ENCODE results near the gene IGF2R.

IGF2R gene

DNA sequence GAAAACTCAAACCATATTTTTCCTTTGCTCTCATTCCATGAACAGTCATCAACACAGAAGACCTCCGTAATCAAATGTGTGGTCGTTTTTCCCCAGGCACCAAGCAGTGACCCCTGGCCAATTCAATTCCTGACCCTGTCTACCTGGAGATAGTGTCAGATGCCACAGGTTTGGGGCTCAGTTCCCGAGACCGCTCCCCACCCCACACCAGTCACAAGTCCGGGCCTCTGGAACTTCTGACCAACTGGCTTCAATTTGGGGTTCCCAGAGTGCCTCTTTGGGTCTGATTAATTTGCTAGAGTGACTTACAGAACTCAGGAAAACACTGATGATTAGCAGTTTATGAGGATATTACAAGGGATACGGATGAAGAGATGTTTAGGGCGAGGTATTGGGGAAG lies 6.0 kb downstream of the IGF2R start:
- no peak overlapping the region for H3K4me3 Mint-ChIP-seq
- no peaks in the 10 kb centered on the region for H3K27me3 Mint-ChIP-seq (ENCODE audit: low read depth)

DNA sequence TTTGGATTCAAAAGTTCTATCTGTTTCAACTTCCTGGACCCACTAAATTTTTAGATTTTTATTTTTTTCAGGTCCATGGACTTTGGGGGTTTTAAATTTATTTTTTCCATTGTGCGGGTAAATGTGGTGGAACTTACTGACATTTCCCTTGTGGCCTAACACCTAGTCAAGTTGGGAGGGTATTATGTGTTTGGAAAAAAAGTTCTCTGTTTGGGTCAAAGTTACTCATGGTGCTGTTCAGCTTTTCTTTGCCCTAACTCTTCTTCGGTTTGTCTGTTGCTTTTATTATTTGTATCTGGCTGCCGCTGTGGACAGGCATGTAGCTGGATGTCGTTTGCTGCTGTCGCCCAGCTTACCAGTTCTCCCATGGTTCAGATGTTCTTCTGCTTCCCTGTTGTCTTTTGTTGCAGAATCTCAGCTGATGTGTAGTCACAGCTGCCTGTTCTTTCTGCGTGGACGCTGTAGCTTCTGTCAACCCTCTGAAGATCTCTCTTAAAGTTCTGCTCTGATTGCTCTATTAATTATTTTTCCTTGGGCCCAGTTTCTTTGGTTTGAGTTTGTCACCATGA lies 7.9 kb downstream of the IGF2R start:
- Mint-ChIP-seq H3K4me1 (ENCODE audit: low read depth) (peaks cover 87% of the 10 kb centered on the region), H3K9me3 (no peaks in the 10 kb centered on the region), H3K27ac (peak overlapping the region; percentile 58), H3K4me3 (peak overlapping the region; percentile 33), H3K36me3 (ENCODE audit: low read depth) (peaks cover 6% of the 10 kb centered on the region), H3K27me3 (ENCODE audit: low read depth) (no peaks in the 10 kb centered on the region)
- DNase-seq (ENCODE audit: low spot score), result no peak

More for the DNA sequence above, 6.0 kb downstream of the IGF2R start:
- H3K27ac Mint-ChIP-seq, result no peak overlapping the region
- peaks cover 83% of the 10 kb centered on the region for H3K4me1 Mint-ChIP-seq (ENCODE audit: low read depth)
- no peaks in the 10 kb centered on the region for H3K9me3 Mint-ChIP-seq
- peaks cover 13% of the 10 kb centered on the region for H3K36me3 Mint-ChIP-seq (ENCODE audit: low read depth)
- DNase-seq (ENCODE audit: low spot score), result no peak

DNA sequence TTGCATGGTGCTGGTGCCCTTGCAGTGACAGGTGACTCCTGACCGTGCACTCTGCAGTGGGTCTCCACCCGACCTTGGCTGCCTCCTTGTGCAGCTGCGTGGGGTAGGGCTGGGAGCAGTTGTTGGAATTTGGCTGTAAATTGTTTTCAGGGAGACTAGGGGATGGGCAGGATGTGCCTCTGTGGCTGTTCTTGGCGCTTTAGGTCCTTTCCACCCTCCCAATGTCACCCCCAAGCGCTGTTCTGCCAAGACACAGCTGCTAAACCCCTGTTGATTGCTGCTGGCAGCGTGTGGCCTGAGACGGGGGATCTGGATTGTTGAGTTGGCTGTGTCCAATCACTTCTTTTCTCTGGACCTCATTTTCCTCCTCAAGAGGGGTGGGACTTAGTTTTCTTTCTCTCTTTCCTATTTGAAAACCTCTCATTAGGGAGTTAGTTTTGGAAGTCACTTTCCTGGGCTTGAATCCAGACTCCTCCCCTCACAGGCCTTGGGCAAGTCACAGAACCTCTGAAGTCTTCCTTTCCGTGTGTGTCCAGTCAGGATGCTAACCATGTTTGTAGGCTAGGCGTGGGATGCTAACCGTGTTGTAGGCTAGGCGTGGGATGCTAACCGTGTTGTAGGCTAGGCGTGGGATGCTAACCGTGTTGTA lies 8.5 kb downstream of the IGF2R start:
- Mint-ChIP-seq H3K4me1 (ENCODE audit: low read depth) (peaks cover 88% of the 10 kb centered on the region), H3K27me3 (ENCODE audit: low read depth) (no peaks in the 10 kb centered on the region), H3K9me3 (no peaks in the 10 kb centered on the region), H3K4me3 (peak overlapping the region; percentile 33), H3K36me3 (ENCODE audit: low read depth) (peaks cover 6% of the 10 kb centered on the region), H3K27ac (peak overlapping the region; percentile 58)
- DNase-seq (ENCODE audit: low spot score), result no peak

DNA sequence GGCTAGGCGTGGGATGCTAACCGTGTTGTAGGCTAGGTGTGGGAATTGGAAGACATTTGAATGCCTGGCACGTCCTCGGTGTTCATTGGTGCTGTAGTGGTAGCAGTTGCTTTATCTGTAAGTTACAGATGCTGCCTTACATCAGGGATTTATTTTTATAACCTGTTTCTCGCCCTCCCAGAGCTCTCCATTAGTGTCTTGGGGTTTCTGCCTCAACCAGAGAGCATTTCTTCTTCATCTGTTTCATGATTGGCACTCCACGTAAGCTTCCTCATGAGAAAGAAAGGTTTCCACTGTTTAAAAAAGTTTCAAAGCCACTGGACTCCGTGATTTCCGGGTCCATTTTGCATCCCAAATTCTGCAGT lies 9.0 kb downstream of the IGF2R start:
- H3K4me1 Mint-ChIP-seq (ENCODE audit: low read depth), result peaks cover 89% of the 10 kb centered on the region
- H3K4me3 Mint-ChIP-seq, result peak overlapping the region; percentile 81
- H3K9me3 Mint-ChIP-seq, result no peaks in the 10 kb centered on the region
- no peak for DNase-seq (ENCODE audit: low spot score)
- peaks cover 5% of the 10 kb centered on the region for H3K36me3 Mint-ChIP-seq (ENCODE audit: low read depth)
- peak overlapping the region; percentile 89 for H3K27ac Mint-ChIP-seq
- H3K27me3 Mint-ChIP-seq (ENCODE audit: low read depth), result no peaks in the 10 kb centered on the region

DNA sequence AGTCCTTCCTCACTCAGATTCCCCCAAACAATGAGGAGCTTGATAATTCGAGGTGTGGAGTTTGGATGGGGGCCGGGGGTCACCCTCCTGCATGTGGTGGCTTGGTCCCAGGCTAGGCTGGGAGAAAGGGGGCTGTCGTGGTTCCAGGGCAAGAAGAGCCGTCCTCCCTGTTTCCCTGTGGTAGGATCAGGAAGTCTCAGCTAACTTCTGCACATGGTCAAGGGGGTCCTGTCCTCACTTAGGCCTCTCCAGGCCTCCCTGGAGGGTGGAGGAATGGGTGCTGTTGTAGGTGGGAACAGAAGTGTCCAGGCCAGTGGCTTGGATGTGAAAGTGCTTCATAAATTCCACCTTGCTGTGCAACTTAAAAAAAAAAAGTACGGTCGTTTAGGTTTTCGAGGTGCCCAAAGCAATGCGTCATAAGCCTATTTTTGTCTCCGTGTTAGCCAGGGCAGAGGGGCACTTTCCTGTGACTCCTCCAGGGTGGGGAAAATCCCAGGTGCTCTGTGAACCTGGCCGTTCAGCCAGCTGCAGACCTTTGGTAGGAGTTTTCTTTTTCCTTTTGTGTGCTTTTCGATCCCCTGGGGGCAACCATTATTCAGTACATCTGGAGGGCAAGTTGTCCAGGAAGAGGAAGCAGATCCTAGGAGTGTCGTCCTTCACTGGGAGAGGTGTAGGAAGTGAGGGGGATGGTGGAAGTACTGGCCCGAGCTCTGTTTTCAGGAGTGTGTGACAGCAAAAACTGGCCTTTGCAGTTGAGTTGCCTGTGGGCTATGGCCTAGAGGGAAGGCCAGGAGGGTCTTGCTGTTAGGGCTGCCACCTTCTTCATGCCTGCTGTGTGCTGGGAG lies 9.6 kb downstream of the IGF2R start:
- no peaks in the 10 kb centered on the region for H3K27me3 Mint-ChIP-seq (ENCODE audit: low read depth)
- H3K4me3 Mint-ChIP-seq, result peak overlapping the region; percentile 81
- H3K36me3 Mint-ChIP-seq (ENCODE audit: low read depth), result peaks cover 3% of the 10 kb centered on the region
- no peaks in the 10 kb centered on the region for H3K9me3 Mint-ChIP-seq
- H3K27ac Mint-ChIP-seq, result peak overlapping the region; percentile 89
- peaks cover 90% of the 10 kb centered on the region for H3K4me1 Mint-ChIP-seq (ENCODE audit: low read depth)
- DNase-seq (ENCODE audit: low spot score), result peak; percentile 58

DNA sequence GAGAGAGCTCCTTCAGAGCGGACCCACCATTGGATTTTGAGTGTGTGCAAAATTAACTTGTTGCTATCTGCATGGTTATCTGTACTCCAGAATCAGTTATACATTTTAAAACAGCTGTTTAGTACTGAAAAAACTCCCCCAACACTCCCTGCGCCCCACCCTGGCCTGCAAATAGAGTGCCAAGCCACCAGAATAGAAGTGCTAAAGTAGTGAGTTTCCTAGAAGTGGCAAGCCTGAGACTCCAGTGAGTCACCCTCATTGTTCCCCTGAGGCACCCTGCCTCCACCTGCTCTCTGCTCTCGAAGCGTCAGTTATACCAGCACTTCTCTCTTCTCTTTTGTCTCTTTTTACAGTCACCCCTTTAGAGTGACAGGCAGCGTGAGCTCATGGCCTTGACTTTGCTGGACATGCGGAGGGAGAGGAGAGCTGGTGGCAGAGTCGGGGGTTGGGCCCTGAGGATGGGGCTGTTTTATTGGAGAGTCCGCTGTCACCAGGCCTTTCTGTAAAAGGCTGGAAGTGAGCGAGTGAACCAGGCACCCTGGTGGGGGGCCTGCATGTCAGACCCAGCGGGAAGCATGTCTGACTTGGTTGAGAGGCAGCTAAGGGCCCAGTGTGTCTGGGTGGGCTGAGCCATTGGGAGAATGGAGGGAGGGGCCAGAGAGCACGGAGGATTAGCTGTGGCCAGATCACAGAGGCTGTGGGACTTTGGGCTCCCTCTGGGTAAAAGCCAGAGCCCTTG lies 10.4 kb downstream of the IGF2R start:
- H3K9me3 Mint-ChIP-seq, result no peaks in the 10 kb centered on the region
- peak overlapping the region; percentile 81 for H3K4me3 Mint-ChIP-seq
- DNase-seq (ENCODE audit: low spot score), result peak; percentile 64
- peaks cover 3% of the 10 kb centered on the region for H3K36me3 Mint-ChIP-seq (ENCODE audit: low read depth)
- H3K4me1 Mint-ChIP-seq (ENCODE audit: low read depth), result peaks cover 88% of the 10 kb centered on the region
- peak overlapping the region; percentile 89 for H3K27ac Mint-ChIP-seq
- no peaks in the 10 kb centered on the region for H3K27me3 Mint-ChIP-seq (ENCODE audit: low read depth)

DNA sequence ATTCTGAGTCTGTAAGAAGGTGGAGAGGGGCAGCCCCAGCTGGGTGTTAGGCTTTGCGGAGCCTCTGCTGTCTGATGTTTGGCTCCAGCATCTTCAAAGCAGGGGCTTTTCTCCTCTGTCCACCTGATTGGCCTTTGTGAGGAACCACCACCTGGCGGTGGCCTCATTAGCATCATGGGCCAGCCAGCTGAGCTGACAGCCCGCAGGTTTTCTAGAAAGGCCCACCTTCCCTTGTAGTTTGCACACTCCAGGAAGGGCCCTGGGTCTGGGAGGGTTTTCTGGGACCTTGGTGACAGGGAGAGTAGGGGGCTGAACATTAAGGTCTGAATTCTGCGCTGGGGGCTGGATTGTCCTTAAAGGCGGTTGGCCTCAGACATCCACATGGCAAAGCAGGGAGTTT lies 11.6 kb downstream of the IGF2R start:
- H3K27ac Mint-ChIP-seq, result peak overlapping the region; percentile 93
- H3K4me3 Mint-ChIP-seq, result peak overlapping the region; percentile 79
- H3K36me3 Mint-ChIP-seq (ENCODE audit: low read depth), result peaks cover 3% of the 10 kb centered on the region
- peaks cover 79% of the 10 kb centered on the region for H3K4me1 Mint-ChIP-seq (ENCODE audit: low read depth)
- no peaks in the 10 kb centered on the region for H3K27me3 Mint-ChIP-seq (ENCODE audit: low read depth)
- no peaks in the 10 kb centered on the region for H3K9me3 Mint-ChIP-seq
- DNase-seq (ENCODE audit: low spot score), result no peak

DNA sequence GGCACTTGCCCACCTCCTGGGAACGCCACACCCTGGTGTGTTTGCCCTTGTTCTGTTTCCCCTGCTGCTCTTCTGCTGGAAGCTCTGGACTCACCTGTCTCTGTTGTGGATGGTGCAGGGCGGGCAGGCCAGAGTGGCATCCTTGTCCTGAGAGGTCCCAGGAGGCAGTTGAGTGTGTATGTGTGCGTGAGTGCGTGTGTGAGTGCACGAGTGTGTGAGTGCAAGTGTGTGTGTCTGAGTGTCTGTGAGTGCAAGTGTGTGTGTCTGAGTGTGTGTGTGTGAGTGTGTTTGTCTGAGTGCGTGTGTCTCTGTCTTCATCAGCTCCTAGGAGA lies 12.2 kb downstream of the IGF2R start:
- no peak for DNase-seq (ENCODE audit: low spot score)
- Mint-ChIP-seq H3K27me3 (ENCODE audit: low read depth) (no peaks in the 10 kb centered on the region), H3K4me3 (peak overlapping the region; percentile 79), H3K36me3 (ENCODE audit: low read depth) (peaks cover 3% of the 10 kb centered on the region), H3K27ac (peak overlapping the region; percentile 93), H3K4me1 (ENCODE audit: low read depth) (peaks cover 77% of the 10 kb centered on the region), H3K9me3 (no peaks in the 10 kb centered on the region)

DNA sequence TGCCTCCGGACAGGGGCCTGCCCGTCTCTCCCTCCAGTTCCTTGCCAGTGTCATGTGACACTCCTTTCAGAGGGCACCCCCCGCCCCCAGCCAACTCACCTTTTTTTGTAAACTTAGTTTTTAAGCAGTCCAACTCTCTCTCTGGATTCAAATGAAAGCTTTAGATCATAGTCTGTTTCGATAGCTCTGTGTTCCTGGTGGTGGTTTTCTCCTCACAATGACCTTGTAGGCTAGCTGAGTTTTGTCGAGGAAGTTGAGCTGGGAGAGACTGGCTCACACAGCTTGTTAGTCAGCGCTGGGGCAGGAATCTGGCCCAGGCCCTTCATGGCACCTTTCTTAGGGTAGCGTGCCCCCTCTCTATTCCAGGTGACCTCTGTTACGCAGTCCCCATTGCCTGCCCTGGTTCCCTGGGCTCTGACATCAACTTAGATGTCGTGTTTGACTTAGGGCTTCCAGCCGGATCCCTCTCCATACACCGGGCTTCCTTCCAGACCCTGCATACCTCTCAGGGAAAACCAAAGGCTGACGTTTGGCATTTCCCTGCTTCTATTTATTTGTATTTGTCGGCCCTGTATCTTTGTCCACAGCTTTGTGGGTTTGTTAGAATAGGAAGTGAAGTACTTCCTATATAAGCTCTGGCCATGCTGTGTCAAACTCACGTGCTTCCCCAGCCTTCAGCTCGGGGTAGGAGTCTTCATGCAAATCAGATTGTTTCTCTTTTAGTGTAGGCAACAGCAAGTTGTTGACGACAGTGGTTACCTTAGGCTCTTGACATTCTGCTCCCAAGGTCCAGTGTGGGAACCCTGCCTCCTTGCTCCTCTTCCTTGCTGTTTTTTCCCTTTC lies 12.7 kb downstream of the IGF2R start:
- Mint-ChIP-seq H3K9me3 (no peaks in the 10 kb centered on the region), H3K4me3 (peak overlapping the region; percentile 79), H3K27ac (peak overlapping the region; percentile 93), H3K36me3 (ENCODE audit: low read depth) (peaks cover 3% of the 10 kb centered on the region), H3K27me3 (ENCODE audit: low read depth) (no peaks in the 10 kb centered on the region), H3K4me1 (ENCODE audit: low read depth) (peaks cover 78% of the 10 kb centered on the region)
- DNase-seq (ENCODE audit: low spot score), result no peak

DNA sequence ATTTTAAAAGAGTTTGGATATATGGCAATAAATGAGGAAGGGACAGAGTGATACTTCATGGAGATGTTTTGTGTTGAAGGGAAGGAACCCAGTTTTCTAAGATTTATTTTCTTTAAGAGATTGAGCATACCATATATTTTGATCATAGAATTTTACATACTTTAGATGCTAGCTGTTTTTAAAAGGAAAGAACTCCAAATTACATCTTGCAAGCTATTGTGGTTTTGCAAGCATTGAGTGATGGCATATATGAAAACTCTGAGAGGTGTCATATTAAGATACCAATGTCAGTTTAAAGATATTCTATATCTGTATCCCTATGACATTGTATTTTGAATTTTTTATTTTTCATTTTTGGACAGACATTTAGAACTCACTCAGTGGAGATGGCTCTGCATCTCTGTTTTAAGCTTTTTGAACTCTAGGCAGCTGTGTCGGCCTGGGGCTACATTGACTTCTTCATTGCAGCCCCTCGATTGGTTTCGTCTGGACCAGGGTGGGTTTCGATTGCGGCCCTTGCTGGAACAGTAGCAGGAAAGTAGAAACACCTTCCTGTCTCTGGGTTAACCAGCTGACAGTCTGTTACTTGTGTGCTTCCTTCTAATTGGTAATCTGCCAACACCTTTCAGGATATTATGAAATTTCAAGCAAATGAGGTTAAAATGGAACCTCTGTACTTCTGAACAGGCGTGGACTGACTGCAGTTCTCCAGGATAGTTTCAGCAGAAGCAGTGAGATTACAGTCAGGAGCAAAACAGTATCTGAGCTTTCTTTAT lies 14.0 kb downstream of the IGF2R start:
- Mint-ChIP-seq H3K4me1 (ENCODE audit: low read depth) (peaks cover 74% of the 10 kb centered on the region), H3K9me3 (no peaks in the 10 kb centered on the region), H3K36me3 (ENCODE audit: low read depth) (peaks cover 3% of the 10 kb centered on the region), H3K27me3 (ENCODE audit: low read depth) (no peaks in the 10 kb centered on the region), H3K4me3 (peak overlapping the region; percentile 79), H3K27ac (peak overlapping the region; percentile 93)
- DNase-seq (ENCODE audit: low spot score), result no peak

DNA sequence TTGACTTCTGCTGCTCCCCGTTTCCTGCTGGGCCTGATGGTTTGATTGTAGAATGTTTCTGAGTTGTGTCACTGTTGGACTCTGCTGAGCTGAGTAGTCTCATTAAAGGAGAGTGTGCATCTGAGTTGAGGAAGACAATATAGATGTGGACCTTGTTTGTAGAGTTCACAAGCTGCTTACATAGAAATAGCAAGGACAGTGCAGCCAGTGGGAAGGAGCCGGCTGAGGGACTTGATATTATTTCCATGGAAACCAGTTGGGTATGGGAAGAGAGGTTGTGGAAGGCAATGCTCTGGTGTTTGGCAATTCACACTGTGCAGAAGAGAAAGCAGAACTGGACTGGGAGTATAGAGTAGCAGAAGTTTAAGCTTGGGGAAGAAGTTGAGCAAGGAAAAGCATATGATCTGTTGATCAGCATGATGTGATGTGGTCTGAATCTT lies 14.8 kb downstream of the IGF2R start:
- H3K4me3 Mint-ChIP-seq, result peak overlapping the region; percentile 79
- H3K36me3 Mint-ChIP-seq (ENCODE audit: low read depth), result peaks cover 3% of the 10 kb centered on the region
- DNase-seq (ENCODE audit: low spot score), result no peak
- H3K4me1 Mint-ChIP-seq (ENCODE audit: low read depth), result peaks cover 71% of the 10 kb centered on the region
- peak overlapping the region; percentile 93 for H3K27ac Mint-ChIP-seq
- H3K9me3 Mint-ChIP-seq, result no peaks in the 10 kb centered on the region
- no peaks in the 10 kb centered on the region for H3K27me3 Mint-ChIP-seq (ENCODE audit: low read depth)

DNA sequence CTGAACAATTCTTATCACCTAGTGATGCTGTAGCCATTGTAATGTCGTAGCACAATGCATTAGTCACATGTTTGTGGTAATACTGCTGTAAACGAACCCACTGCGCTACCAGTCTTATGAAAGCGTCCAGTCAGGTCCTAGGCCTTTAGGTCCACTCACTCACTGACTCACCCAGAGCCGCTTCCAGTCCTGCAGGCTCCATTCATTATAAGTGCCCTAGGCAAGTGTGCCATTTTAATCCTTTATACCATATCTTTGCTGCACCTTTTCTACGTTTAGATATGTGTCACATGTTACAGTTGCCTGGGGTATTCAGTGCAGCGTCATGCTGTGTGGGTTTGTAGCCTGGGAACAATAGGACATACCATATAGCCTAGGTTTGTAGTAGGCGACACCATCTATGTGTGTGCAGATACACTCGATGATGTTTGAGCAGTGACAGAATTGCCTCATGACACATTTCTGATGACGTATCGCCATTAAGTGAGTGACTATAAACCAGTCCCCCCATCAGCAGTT lies 15.4 kb downstream of the IGF2R start:
- H3K36me3 Mint-ChIP-seq (ENCODE audit: low read depth), result peaks cover 1% of the 10 kb centered on the region
- H3K27ac Mint-ChIP-seq, result no peak overlapping the region
- H3K4me3 Mint-ChIP-seq, result no peak overlapping the region
- H3K27me3 Mint-ChIP-seq (ENCODE audit: low read depth), result no peaks in the 10 kb centered on the region
- peaks cover 71% of the 10 kb centered on the region for H3K4me1 Mint-ChIP-seq (ENCODE audit: low read depth)
- no peaks in the 10 kb centered on the region for H3K9me3 Mint-ChIP-seq
- DNase-seq (ENCODE audit: low spot score), result no peak

Data from T-helper 2 cell treated with Interferon-gamma antibody and Interleukin-4, amounts not matched to agents 5 μg/mL and 100 μg/mL, for 36 hours (primary cell).